Measurements from ENCODE around the gene SORBS2. TPM values are rescaled to one million over a fixed set of nuclear protein-coding genes. Genes with fewer than 3 reads are reported as not detected.

Gene SORBS2
- total and polyA plus RNA-seq, 2 of the 8 experiments (the other 6 are each of a cell fraction or from before 2014, with no cell fraction given) = 73.0 to 87.1 TPM

DNA sequence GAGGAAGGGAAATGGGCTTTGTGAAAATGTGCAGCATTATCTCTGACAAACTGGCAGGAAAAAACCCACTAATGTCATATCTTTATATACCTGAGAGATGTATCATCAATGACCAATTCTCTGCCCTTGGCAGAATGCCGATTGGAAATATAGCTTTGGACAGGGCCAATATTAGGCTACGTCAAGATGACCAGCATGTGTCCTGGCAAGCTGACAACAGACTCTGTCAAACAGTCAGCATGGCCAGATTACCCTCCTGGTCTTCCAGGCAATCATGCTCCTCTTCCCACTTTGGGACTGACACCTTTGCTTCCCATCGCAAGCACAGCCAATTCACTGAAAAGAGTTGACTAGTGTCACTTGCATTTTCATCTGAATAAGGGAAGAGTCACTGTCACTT lies 57.0 kb downstream of the SORBS2 start:
- Histone ChIP-seq H3K27me3 (replicated peaks in 1 of 4; ENCODE audit: control insufficient read depth in 3 of 4, extremely low read depth in 1 of 4, insufficient read depth in 3 of 4, low read length in 3 of 4) (no peaks in the 10 kb centered on the region), H3K79me2 (ENCODE audit: control insufficient read depth in 1 of 2, insufficient read depth in 2 of 2, low read length in 2 of 2) (peaks cover 0 to 59% of the 10 kb centered on the region in 2 experiments; a peak in 3 of 4 replicates)
- no peak for TF ChIP-seq CEBPB (IDR thresholded peaks at IDR 0.05; ENCODE audit: low read depth, low read length)
- no peak for TF ChIP-seq JUN (IDR thresholded peaks at IDR 0.05; ENCODE audit: low read depth, low read length)
- TF ChIP-seq NANOG (IDR thresholded peaks at IDR 0.05; ENCODE audit: insufficient read depth, low read depth, low read length, poor library complexity, severe bottlenecking) = no peak
- no peak for TF ChIP-seq EGR1 (IDR thresholded peaks at IDR 0.05; ENCODE audit: borderline replicate concordance, low read depth, low read length)
- TF ChIP-seq, protein P1, sequence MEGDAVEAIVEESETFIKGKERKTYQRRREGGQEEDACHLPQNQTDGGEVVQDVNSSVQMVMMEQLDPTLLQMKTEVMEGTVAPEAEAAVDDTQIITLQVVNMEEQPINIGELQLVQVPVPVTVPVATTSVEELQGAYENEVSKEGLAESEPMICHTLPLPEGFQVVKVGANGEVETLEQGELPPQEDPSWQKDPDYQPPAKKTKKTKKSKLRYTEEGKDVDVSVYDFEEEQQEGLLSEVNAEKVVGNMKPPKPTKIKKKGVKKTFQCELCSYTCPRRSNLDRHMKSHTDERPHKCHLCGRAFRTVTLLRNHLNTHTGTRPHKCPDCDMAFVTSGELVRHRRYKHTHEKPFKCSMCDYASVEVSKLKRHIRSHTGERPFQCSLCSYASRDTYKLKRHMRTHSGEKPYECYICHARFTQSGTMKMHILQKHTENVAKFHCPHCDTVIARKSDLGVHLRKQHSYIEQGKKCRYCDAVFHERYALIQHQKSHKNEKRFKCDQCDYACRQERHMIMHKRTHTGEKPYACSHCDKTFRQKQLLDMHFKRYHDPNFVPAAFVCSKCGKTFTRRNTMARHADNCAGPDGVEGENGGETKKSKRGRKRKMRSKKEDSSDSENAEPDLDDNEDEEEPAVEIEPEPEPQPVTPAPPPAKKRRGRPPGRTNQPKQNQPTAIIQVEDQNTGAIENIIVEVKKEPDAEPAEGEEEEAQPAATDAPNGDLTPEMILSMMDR (IDR thresholded peaks at IDR 0.05; ENCODE audit: control extremely low read depth in 1 of 3, insufficient read depth in 1 of 3, low read depth in 1 of 3, low read length in 3 of 3) = no peak
- no peak for TF ChIP-seq TEAD4 (IDR thresholded peaks at IDR 0.05; ENCODE audit: low read depth, low read length)
- no peak for TF ChIP-seq HDAC2 (IDR thresholded peaks at IDR 0.05; ENCODE audit: borderline replicate concordance in 1 of 2, low read depth in 2 of 2, low read length in 2 of 2)

More for the DNA sequence above, 57.0 kb downstream of the SORBS2 start:
- Histone ChIP-seq H2BK15ac (ENCODE audit: low read length) (no peak overlapping the region), H2AK5ac (ENCODE audit: low read depth, low read length) (no peak overlapping the region), H4K91ac (replicated peaks; ENCODE audit: insufficient read length, low read length) (no peak overlapping the region), H3K23ac (ENCODE audit: insufficient read length) (no peak overlapping the region), H3K4me1 (replicated peaks in 1 of 4; ENCODE audit: control insufficient read depth in 3 of 4, insufficient read depth in 4 of 4, low read length in 3 of 4) (no peaks in the 10 kb centered on the region), H4K8ac (ENCODE audit: extremely low read depth, insufficient read depth, low read length) (no peak overlapping the region), H3K4ac (replicated peaks; ENCODE audit: insufficient read length, low read depth, low read length) (no peak overlapping the region), H3K56ac (replicated peaks; ENCODE audit: insufficient read length, low read depth, low read length) (no peak overlapping the region), H3K14ac (ENCODE audit: insufficient read length) (no peak overlapping the region), H4K20me1 (replicated peaks in 1 of 2; ENCODE audit: control insufficient read depth in 1 of 2, insufficient read depth in 2 of 2, low read length in 2 of 2) (no peaks in the 10 kb centered on the region), H3K9me3 (ENCODE audit: insufficient read depth in 2 of 2, low read depth in 1 of 2, low read length in 1 of 2) (no peaks in the 10 kb centered on the region; a peak in 1 of 4 replicates), H3K27ac (ENCODE audit: low read depth, low read length) (no peak overlapping the region), H2BK20ac (ENCODE audit: low read length) (no peak overlapping the region), H3K4me3 (ENCODE audit: extremely low read depth in 1 of 4, insufficient read depth in 2 of 4, low read depth in 3 of 4, low read length in 4 of 4) (no peak overlapping the region), H3K79me1 (ENCODE audit: low read depth, low read length) (peaks cover 7% of the 10 kb centered on the region; the same call in 1 of the 2 replicates), H3K18ac (ENCODE audit: extremely low read depth, low read length) (no peak overlapping the region), H2AFZ (ENCODE audit: low read length) (no peak overlapping the region), H2BK12ac (ENCODE audit: low read depth, low read length) (no peak overlapping the region), H2BK5ac (ENCODE audit: low read depth, low read length) (no peak overlapping the region), H3K4me2 (ENCODE audit: insufficient read depth in 1 of 2, low read depth in 2 of 2, low read length in 2 of 2) (no peak overlapping the region), H3K23me2 (ENCODE audit: low read depth, low read length) (no peaks in the 10 kb centered on the region; the same call in 1 of the 2 replicates), H3K36me3 (ENCODE audit: control insufficient read depth in 2 of 4, insufficient read depth in 4 of 4, low read length in 3 of 4) (no peaks in the 10 kb centered on the region), H4K5ac (ENCODE audit: insufficient read length, low read depth, low read length) (no peak overlapping the region), H3K9ac (replicated peaks in 1 of 4; ENCODE audit: extremely low read depth in 1 of 4, low read depth in 3 of 4, low read length in 3 of 4) (no peak overlapping the region), H2BK120ac (replicated peaks; ENCODE audit: low read depth, low read length) (no peak overlapping the region)
- DNase-seq (ENCODE audit: low read depth in 1 of 2, low spot score in 2 of 2) (no peak), FAIRE-seq (no peak)
- CTCF ChIA-PET (ENCODE audit: partially characterized antibody) = no interaction called here
- 76% methylated on average over 3 of the region's 3 CpGs; no CpG with 5 or more reads in 1 of the 2 experiments for WGBS, 2 experiments (ENCODE audit: extremely low coverage in 1 of 2, insufficient coverage in 1 of 2, insufficient read length in 1 of 2, insufficient replicate concordance in 2 of 2, low coverage in 1 of 2, low lambda C conversion rate in 2 of 2, missing lambda C conversion rate in 1 of 2)
- POLR2A ChIA-PET (ENCODE audit: partially characterized antibody) = interaction anchor here (1.1 kb wide), 1 partner anchor 84 kb away, joined by 3 read pairs; no protein-coding TSS in a partner anchor
